Measurements from ENCODE around the gene ZNF24.

Gene ZNF24

GRCh38 chr18:35343936-35344735 is at the start of gene ZNF24:
Gene ZNF24 (minus strand): TSS chr18:35344420. CDS start chr18:35340650, 3,770 bp downstream.
- Histone ChIP-seq H3K36me3 (ENCODE audit: insufficient read depth, low read length) (peaks cover 29% of the 10 kb centered on the region), H3K9me3 (ENCODE audit: low read depth, low read length) (no peaks in the 10 kb centered on the region), H3K9ac (ENCODE audit: insufficient read length) (peak within 1 kb of the TSS; percentile 97), H3K4me3 (peak within 1 kb of the TSS; percentile 87), H3K27ac (peak within 1 kb of the TSS; percentile 89)
- peak; percentile 22 for DNase-seq (ENCODE audit: low read depth, low spot score)
- TF ChIP-seq FOXP2 (optimal IDR thresholded peaks at IDR 0.05; ENCODE audit: control extremely low read depth, extremely low read length, insufficient read depth) (no peak), EZH2 (IDR thresholded peaks at IDR 0.05) (no peak), POLR2AphosphoS5 (IDR thresholded peaks at IDR 0.05; ENCODE audit: borderline replicate concordance, low read depth, low read length) (peak; percentile 89)

GRCh38 chr18:35393716-35394115 is 49.5 kb upstream of the ZNF24 start:
- no peaks in the 10 kb centered on the region for H3K9me3 ChIP-seq (ENCODE audit: low read depth, low read length)
- no peak for DNase-seq (ENCODE audit: low read depth, low spot score)
- TF ChIP-seq POLR2AphosphoS5 (IDR thresholded peaks at IDR 0.05; ENCODE audit: borderline replicate concordance, low read depth, low read length) (no peak), FOXP2 (optimal IDR thresholded peaks at IDR 0.05; ENCODE audit: control extremely low read depth, extremely low read length, insufficient read depth) (no peak), EZH2 (IDR thresholded peaks at IDR 0.05) (no peak)
- H3K9ac ChIP-seq (ENCODE audit: insufficient read length), result no peak overlapping the region
- no peaks in the 10 kb centered on the region for H3K36me3 ChIP-seq (ENCODE audit: insufficient read depth, low read length)
- no peak overlapping the region for H3K27ac ChIP-seq
- H3K4me3 ChIP-seq, result no peak overlapping the region

GRCh38 chr18:35392375-35392774 is 48.2 kb upstream of the ZNF24 start:
- no peak overlapping the region for H3K4me3 ChIP-seq
- TF ChIP-seq EZH2 (IDR thresholded peaks at IDR 0.05) (no peak), FOXP2 (optimal IDR thresholded peaks at IDR 0.05; ENCODE audit: control extremely low read depth, extremely low read length, insufficient read depth) (no peak), POLR2AphosphoS5 (IDR thresholded peaks at IDR 0.05; ENCODE audit: borderline replicate concordance, low read depth, low read length) (no peak)
- H3K9me3 ChIP-seq (ENCODE audit: low read depth, low read length), result no peaks in the 10 kb centered on the region
- no peak overlapping the region for H3K27ac ChIP-seq
- no peaks in the 10 kb centered on the region for H3K36me3 ChIP-seq (ENCODE audit: insufficient read depth, low read length)
- DNase-seq (ENCODE audit: low read depth, low spot score), result no peak
- H3K9ac ChIP-seq (ENCODE audit: insufficient read length), result no peak overlapping the region

- TF ChIP-seq FOXP2 (optimal IDR thresholded peaks at IDR 0.05; ENCODE audit: control extremely low read depth, extremely low read length, insufficient read depth) (no peak), EZH2 (IDR thresholded peaks at IDR 0.05) (no peak), POLR2AphosphoS5 (IDR thresholded peaks at IDR 0.05; ENCODE audit: borderline replicate concordance, low read depth, low read length) (no peak)
- no peak overlapping the region for H3K4me3 ChIP-seq
- H3K27ac ChIP-seq, result no peak overlapping the region
- H3K9ac ChIP-seq (ENCODE audit: insufficient read length), result no peak overlapping the region
- DNase-seq (ENCODE audit: low read depth, low spot score), result no peak
- H3K9me3 ChIP-seq (ENCODE audit: low read depth, low read length), result no peaks in the 10 kb centered on the region
- H3K36me3 ChIP-seq (ENCODE audit: insufficient read depth, low read length), result no peaks in the 10 kb centered on the region
Measured at GRCh38 chr18:35390951-35391700, 46.9 kb upstream of the ZNF24 start.

GRCh38 chr18:35389095-35389618 is 44.9 kb upstream of the ZNF24 start:
- TF ChIP-seq EZH2 (IDR thresholded peaks at IDR 0.05) (no peak), FOXP2 (optimal IDR thresholded peaks at IDR 0.05; ENCODE audit: control extremely low read depth, extremely low read length, insufficient read depth) (no peak), POLR2AphosphoS5 (IDR thresholded peaks at IDR 0.05; ENCODE audit: borderline replicate concordance, low read depth, low read length) (no peak)
- DNase-seq (ENCODE audit: low read depth, low spot score), result no peak

GRCh38 chr18:35387152-35387571 is 42.9 kb upstream of the ZNF24 start:
- Histone ChIP-seq H3K9ac (ENCODE audit: insufficient read length) (no peak overlapping the region), H3K9me3 (ENCODE audit: low read depth, low read length) (no peaks in the 10 kb centered on the region), H3K27ac (no peak overlapping the region), H3K4me3 (no peak overlapping the region), H3K36me3 (ENCODE audit: insufficient read depth, low read length) (no peaks in the 10 kb centered on the region)
- no peak for TF ChIP-seq EZH2 (IDR thresholded peaks at IDR 0.05)
- TF ChIP-seq FOXP2 (optimal IDR thresholded peaks at IDR 0.05; ENCODE audit: control extremely low read depth, extremely low read length, insufficient read depth), result no peak
- no peak for TF ChIP-seq POLR2AphosphoS5 (IDR thresholded peaks at IDR 0.05; ENCODE audit: borderline replicate concordance, low read depth, low read length)
- DNase-seq (ENCODE audit: low read depth, low spot score), result no peak

More at GRCh38 chr18:35389095-35389618, 44.9 kb upstream of the ZNF24 start:
- Histone ChIP-seq H3K36me3 (ENCODE audit: insufficient read depth, low read length) (no peaks in the 10 kb centered on the region), H3K4me3 (no peak overlapping the region), H3K27ac (no peak overlapping the region), H3K9ac (ENCODE audit: insufficient read length) (no peak overlapping the region), H3K9me3 (ENCODE audit: low read depth, low read length) (no peaks in the 10 kb centered on the region)

- TF ChIP-seq EZH2 (IDR thresholded peaks at IDR 0.05), result no peak
- TF ChIP-seq POLR2AphosphoS5 (IDR thresholded peaks at IDR 0.05; ENCODE audit: borderline replicate concordance, low read depth, low read length), result no peak
- TF ChIP-seq FOXP2 (optimal IDR thresholded peaks at IDR 0.05; ENCODE audit: control extremely low read depth, extremely low read length, insufficient read depth), result no peak
- Histone ChIP-seq H3K4me3 (no peak overlapping the region), H3K36me3 (ENCODE audit: insufficient read depth, low read length) (no peaks in the 10 kb centered on the region), H3K27ac (no peak overlapping the region), H3K9ac (ENCODE audit: insufficient read length) (no peak overlapping the region), H3K9me3 (ENCODE audit: low read depth, low read length) (no peaks in the 10 kb centered on the region)
- DNase-seq (ENCODE audit: low read depth, low spot score), result peak; percentile 53
Measured at GRCh38 chr18:35386600-35387100, 42.4 kb upstream of the ZNF24 start.

- Histone ChIP-seq H3K36me3 (ENCODE audit: insufficient read depth, low read length) (no peaks in the 10 kb centered on the region), H3K27ac (no peak overlapping the region), H3K4me3 (no peak overlapping the region), H3K9me3 (ENCODE audit: low read depth, low read length) (no peaks in the 10 kb centered on the region), H3K9ac (ENCODE audit: insufficient read length) (no peak overlapping the region)
- no peak for DNase-seq (ENCODE audit: low read depth, low spot score)
- no peak for TF ChIP-seq EZH2 (IDR thresholded peaks at IDR 0.05)
- no peak for TF ChIP-seq FOXP2 (optimal IDR thresholded peaks at IDR 0.05; ENCODE audit: control extremely low read depth, extremely low read length, insufficient read depth)
- TF ChIP-seq POLR2AphosphoS5 (IDR thresholded peaks at IDR 0.05; ENCODE audit: borderline replicate concordance, low read depth, low read length), result no peak
Measured at GRCh38 chr18:35383136-35383535, 38.9 kb upstream of the ZNF24 start.

All from SK-N-MC (cell line).